ENCODE data around the gene HCN3. TPM values are rescaled to one million over a fixed set of nuclear protein-coding genes. Genes with fewer than 3 reads are reported as not detected.

HCN3 gene
- total and polyA plus RNA-seq, 2 donors, result 3.0 to 3.2 TPM

- under 1% methylated on average over 47 of the region's 47 CpGs for WGBS
- peak; percentile 98 for DNase-seq (ENCODE audit: extremely low spot score)
- Histone ChIP-seq H3K36me3 (ENCODE audit: insufficient read depth) (peaks cover 7% of the 10 kb centered on the region), H3K27ac (ENCODE audit: low read depth) (peak within 1 kb of the TSS; percentile 60), H3K4me1 (ENCODE audit: insufficient read depth) (no peaks in the 10 kb centered on the region), H3K4me3 (ENCODE audit: low read depth, low read length) (peak within 1 kb of the TSS; percentile 61)
These were observed 15.2 kb upstream of the HCN3 start, which contains the start of gene SCAMP3 for GRCh38 chr1:155261852-155262673. Gene SCAMP3, minus strand, starts transcription at chr1:155262360. Its CDS starts 209 bp downstream, at chr1:155262151.

DNA sequence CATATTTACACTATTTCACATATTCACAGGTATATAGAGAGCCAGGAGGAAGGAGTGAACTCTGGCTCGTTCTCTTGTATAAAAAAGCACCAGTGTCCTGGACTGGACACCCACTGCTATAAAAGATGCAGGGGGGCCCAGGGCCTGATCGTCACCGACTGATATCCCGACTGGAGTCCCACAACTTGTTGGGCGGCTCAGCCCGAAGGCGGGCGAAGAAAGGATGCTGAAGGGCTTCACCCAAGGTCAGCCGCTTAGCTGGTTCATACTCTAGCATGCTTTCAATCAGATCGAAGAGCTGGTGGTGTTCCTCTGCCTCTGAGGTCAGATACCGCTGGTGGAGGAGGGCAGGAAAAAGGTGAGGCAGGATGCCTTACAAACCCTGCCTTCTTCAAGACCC lies 14.2 kb upstream of the HCN3 start:
- DNase-seq (ENCODE audit: extremely low spot score), result no peak
- WGBS, result 87% methylated on average over 11 of the region's 11 CpGs
- no peak overlapping the region for H3K27ac ChIP-seq (ENCODE audit: low read depth)

DNA sequence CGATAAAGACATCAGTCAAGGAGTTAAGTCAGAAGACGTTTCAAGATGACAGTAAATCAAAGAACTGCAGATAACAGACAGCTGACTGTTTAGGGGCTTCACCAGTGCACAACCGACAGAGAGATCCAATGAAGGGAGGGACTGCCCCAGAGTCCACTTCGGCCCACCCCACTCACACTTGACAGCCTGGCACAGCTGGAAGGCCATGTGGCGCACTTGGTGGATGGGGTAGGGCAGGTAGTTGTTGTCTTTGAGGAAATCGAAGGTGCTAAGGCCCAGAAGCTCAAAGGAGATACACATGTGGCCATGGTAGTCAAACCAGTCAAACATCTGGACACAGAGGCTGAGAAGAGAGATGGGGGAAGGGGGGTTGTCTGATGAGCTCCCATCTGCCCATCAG lies 10.7 kb upstream of the HCN3 start:
- DNase-seq (ENCODE audit: extremely low spot score), result no peak
- Histone ChIP-seq H3K4me3 (ENCODE audit: low read depth, low read length) (no peak overlapping the region), H3K4me1 (ENCODE audit: insufficient read depth) (no peaks in the 10 kb centered on the region), H3K27ac (ENCODE audit: low read depth) (no peak overlapping the region), H3K36me3 (ENCODE audit: insufficient read depth) (peaks cover 4% of the 10 kb centered on the region)
- 79% methylated on average over 6 of the region's 6 CpGs for WGBS

More for the DNA sequence above, 14.2 kb upstream of the HCN3 start:
- H3K36me3 ChIP-seq (ENCODE audit: insufficient read depth), result peaks cover 4% of the 10 kb centered on the region
- no peaks in the 10 kb centered on the region for H3K4me1 ChIP-seq (ENCODE audit: insufficient read depth)
- no peak overlapping the region for H3K4me3 ChIP-seq (ENCODE audit: low read depth, low read length)

- H3K4me1 ChIP-seq (ENCODE audit: insufficient read depth), result no peaks in the 10 kb centered on the region
- H3K27ac ChIP-seq (ENCODE audit: low read depth), result no peak overlapping the region
- DNase-seq (ENCODE audit: extremely low spot score), result no peak
- H3K4me3 ChIP-seq (ENCODE audit: low read depth, low read length), result no peak overlapping the region
- H3K36me3 ChIP-seq (ENCODE audit: insufficient read depth), result peaks cover 4% of the 10 kb centered on the region
- WGBS, result 76% methylated on average over 2 of the region's 2 CpGs
These were observed 9.9 kb upstream of the HCN3 start for GRCh38 chr1:155267373-155267772.

DNA sequence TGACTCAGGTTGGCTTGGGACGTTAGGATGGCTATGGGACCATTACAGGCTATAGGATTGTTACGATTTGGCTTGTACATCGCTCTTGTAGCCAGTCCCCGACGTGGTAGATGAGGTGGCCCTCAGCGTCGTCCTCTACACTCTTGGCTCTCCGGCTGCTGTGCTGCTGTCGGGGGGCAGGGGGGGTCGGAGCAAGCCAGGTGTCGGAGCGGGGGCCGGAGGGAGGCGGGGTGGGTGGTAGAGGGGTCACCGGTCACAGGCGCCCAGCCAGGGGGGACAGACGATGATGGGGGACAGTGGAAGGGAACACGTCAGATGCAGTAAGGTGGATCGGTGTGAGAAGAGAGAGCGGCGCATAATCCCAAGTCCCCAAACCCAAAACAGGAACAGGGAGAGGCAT lies 8.6 kb upstream of the HCN3 start:
- DNase-seq (ENCODE audit: extremely low spot score), result no peak
- Histone ChIP-seq H3K27ac (ENCODE audit: low read depth) (no peak overlapping the region), H3K4me1 (ENCODE audit: insufficient read depth) (no peaks in the 10 kb centered on the region), H3K36me3 (ENCODE audit: insufficient read depth) (peaks cover 4% of the 10 kb centered on the region), H3K4me3 (ENCODE audit: low read depth, low read length) (no peak overlapping the region)
- 91% methylated on average over 21 of the region's 21 CpGs for WGBS

DNA sequence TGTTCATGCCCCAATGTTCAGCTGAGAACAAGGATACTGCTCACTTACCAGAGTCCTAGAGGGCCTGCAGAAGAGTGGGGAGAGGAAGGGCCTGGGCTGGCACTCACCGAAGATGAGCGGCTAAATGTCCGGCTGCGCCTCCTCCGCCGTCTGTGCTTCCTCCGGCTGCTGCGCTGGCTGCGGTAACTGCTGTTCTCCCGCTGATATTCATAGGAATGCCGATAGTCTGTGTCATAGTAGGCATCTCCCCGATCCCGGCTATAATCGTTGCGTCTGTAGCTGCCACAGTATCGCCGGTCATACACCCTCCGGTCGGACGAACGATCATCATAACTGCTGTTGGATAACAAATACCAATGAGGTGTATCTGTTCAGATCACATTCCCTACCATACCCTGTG lies 7.9 kb upstream of the HCN3 start:
- no peaks in the 10 kb centered on the region for H3K4me1 ChIP-seq (ENCODE audit: insufficient read depth)
- no peak overlapping the region for H3K4me3 ChIP-seq (ENCODE audit: low read depth, low read length)
- WGBS, result 92% methylated on average over 21 of the region's 21 CpGs
- no peak for DNase-seq (ENCODE audit: extremely low spot score)
- H3K36me3 ChIP-seq (ENCODE audit: insufficient read depth), result peaks cover 3% of the 10 kb centered on the region
- no peak overlapping the region for H3K27ac ChIP-seq (ENCODE audit: low read depth)

- DNase-seq (ENCODE audit: extremely low spot score), result no peak
- Histone ChIP-seq H3K36me3 (ENCODE audit: insufficient read depth) (no peaks in the 10 kb centered on the region), H3K27ac (ENCODE audit: low read depth) (peak overlapping the region; percentile 93), H3K4me1 (ENCODE audit: insufficient read depth) (peaks cover 2% of the 10 kb centered on the region), H3K4me3 (ENCODE audit: low read depth, low read length) (peak overlapping the region; percentile 72)
- WGBS, result 4% methylated on average over 44 of the region's 44 CpGs
These were observed 4.6 kb upstream of the HCN3 start for GRCh38 chr1:155272466-155273342.

DNA sequence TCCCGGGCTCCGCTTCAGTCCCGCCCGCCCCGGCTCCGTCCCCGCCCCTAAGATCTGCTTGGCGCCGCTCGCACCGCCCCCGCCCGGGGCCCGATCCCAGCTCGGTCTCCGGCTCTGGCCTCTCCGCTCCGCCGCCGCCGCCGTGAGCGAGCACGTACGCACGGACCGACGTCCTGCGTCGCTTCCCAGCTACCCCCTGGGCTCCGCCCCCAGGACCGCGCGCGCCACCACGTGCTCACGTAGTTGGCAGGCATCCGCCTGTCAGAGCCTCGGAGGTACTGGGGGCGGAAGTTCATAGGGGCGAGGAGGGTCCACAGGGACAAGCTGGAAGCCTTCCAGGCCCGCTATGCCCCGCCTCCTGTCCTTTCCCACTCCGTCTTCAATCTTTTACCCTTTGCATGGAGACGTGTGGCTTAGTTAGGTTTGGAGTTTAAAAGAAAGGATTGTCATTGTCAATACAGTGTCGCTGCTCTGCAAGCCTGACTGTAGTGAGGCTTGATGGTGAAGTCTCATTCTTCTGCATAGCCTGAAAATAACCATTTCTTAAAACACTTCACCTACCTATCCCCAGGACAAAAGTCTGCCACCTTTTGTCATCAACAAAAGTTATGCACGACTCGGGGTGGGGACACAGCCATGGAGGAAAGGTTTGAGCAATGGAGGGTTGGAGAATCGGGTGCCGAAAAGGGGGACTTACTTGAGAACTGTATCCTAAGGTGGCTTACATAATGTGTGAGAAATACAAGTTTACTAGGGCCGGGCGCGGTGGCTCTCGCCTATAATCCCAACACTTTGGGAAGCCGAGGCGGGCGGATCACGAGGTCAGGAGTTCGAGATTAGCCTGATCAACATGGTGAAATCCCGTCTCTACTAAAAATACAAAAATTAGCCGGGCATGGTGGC lies 3.7 kb upstream of the HCN3 start, which contains the start of gene CLK2:
Gene CLK2 (minus strand): TSS at position 162 of the 903 bp plus-strand sequence. CDS start 2,527 bp downstream, outside the sequence.
- H3K4me3 ChIP-seq (ENCODE audit: low read depth, low read length), result peak within 1 kb of the TSS; percentile 72
- WGBS, result 11% methylated on average over 61 of the region's 61 CpGs
- H3K4me1 ChIP-seq (ENCODE audit: insufficient read depth), result peaks cover 2% of the 10 kb centered on the region
- no peaks in the 10 kb centered on the region for H3K36me3 ChIP-seq (ENCODE audit: insufficient read depth)
- peak within 1 kb of the TSS; percentile 93 for H3K27ac ChIP-seq (ENCODE audit: low read depth)
- peak; percentile 76 for DNase-seq (ENCODE audit: extremely low spot score)

- Histone ChIP-seq H3K4me3 (ENCODE audit: low read depth, low read length) (peak overlapping the region; percentile 70), H3K4me1 (ENCODE audit: insufficient read depth) (peaks cover 2% of the 10 kb centered on the region), H3K27ac (ENCODE audit: low read depth) (no peak overlapping the region), H3K36me3 (ENCODE audit: insufficient read depth) (no peaks in the 10 kb centered on the region)
- 1% methylated on average over 29 of the region's 29 CpGs for WGBS
- no peak for DNase-seq (ENCODE audit: extremely low spot score)
These were observed 832 bp downstream of the HCN3 start for GRCh38 chr1:155277902-155278688.

DNA sequence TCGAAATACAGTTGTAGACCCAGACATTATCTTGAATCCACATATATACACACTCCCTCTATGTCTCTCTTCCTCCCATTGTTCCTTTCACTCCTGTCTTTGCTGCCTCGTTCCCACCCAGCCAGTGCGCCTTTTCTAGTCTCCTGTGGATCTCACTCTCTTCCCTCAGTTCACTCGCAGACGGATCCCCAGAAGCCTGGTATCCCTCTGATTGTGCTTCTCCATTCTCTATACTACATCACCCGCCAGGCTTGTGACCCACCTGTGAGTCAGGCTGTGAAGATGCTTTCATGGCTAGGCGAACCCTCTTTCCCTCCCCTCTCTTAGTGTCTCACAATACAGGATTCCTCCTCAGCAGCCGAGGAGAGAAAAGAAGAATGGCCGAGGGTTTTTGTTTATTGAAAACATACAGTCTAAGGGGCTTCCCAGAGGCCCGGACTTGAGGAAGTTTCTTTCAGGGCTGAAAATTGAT lies 1.5 kb downstream of the HCN3 start:
- Histone ChIP-seq H3K36me3 (ENCODE audit: insufficient read depth) (no peaks in the 10 kb centered on the region), H3K4me3 (ENCODE audit: low read depth, low read length) (no peak overlapping the region), H3K4me1 (ENCODE audit: insufficient read depth) (peaks cover 2% of the 10 kb centered on the region), H3K27ac (ENCODE audit: low read depth) (no peak overlapping the region)
- 62% methylated on average over 10 of the region's 10 CpGs for WGBS
- DNase-seq (ENCODE audit: extremely low spot score), result no peak

GRCh38 chr1:155279268-155279667 lies 2.0 kb downstream of the HCN3 start:
- DNase-seq (ENCODE audit: extremely low spot score), result no peak
- peaks cover 2% of the 10 kb centered on the region for H3K4me1 ChIP-seq (ENCODE audit: insufficient read depth)
- WGBS, result 86% methylated on average over 2 of the region's 2 CpGs
- H3K4me3 ChIP-seq (ENCODE audit: low read depth, low read length), result no peak overlapping the region
- H3K27ac ChIP-seq (ENCODE audit: low read depth), result no peak overlapping the region
- no peaks in the 10 kb centered on the region for H3K36me3 ChIP-seq (ENCODE audit: insufficient read depth)

DNA sequence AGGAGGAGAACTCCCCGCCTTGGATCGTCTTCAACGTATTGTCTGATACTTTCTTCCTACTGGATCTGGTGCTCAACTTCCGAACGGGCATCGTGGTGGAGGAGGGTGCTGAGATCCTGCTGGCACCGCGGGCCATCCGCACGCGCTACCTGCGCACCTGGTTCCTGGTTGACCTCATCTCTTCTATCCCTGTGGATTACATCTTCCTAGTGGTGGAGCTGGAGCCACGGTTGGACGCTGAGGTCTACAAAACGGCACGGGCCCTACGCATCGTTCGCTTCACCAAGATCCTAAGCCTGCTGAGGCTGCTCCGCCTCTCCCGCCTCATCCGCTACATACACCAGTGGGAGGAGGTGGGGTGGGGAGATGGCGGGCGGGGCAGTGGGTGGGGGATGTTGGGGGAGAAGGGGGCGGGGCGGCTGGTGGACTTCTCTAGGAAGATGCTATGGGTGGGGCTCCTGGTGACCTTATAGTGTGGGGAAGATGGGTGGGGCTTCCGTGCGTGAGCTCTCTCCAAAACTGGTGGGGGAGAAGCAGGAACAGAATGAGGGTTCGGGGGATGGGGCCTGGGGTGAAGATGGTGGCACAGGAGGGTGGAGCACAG lies 5.3 kb downstream of the HCN3 start:
- Histone ChIP-seq H3K4me3 (ENCODE audit: low read depth, low read length) (no peak overlapping the region), H3K4me1 (ENCODE audit: insufficient read depth) (no peaks in the 10 kb centered on the region), H3K27ac (ENCODE audit: low read depth) (no peak overlapping the region), H3K36me3 (ENCODE audit: insufficient read depth) (no peaks in the 10 kb centered on the region)
- WGBS, result 94% methylated on average over 29 of the region's 29 CpGs
- no peak for DNase-seq (ENCODE audit: extremely low spot score)
